ENCODE measurements around the gene RPL36A. TPM values are rescaled to one million over a fixed set of nuclear protein-coding genes. Genes with fewer than 3 reads are reported as not detected.

The RPL36A gene
- total RNA-seq, 4 donors from 2014 or later, result 739 to 914 (median 804) TPM

DNA sequence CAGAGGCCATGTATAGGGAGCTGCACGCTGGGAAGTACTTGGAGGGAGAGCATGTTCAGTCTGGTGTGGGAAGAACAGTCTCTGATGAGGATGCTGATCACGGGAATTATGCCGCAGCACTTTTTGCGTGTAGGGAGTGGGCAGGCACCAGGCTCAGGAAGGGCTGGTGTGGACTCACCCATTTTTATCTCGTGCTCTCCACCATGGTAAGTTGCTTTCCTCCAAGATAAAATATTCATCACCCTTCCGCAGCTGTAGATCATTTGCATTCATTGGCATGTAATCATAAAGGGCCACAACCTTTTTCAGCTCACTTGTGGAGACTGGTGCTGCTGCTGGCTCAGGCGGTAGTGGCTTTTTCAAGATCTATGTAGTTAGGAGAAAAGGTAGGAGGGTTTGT, 30.4 kb upstream of the RPL36A start:
- no peak for ATAC-seq (ENCODE audit: low FRiP score)
- TF ChIP-seq, protein P1, sequence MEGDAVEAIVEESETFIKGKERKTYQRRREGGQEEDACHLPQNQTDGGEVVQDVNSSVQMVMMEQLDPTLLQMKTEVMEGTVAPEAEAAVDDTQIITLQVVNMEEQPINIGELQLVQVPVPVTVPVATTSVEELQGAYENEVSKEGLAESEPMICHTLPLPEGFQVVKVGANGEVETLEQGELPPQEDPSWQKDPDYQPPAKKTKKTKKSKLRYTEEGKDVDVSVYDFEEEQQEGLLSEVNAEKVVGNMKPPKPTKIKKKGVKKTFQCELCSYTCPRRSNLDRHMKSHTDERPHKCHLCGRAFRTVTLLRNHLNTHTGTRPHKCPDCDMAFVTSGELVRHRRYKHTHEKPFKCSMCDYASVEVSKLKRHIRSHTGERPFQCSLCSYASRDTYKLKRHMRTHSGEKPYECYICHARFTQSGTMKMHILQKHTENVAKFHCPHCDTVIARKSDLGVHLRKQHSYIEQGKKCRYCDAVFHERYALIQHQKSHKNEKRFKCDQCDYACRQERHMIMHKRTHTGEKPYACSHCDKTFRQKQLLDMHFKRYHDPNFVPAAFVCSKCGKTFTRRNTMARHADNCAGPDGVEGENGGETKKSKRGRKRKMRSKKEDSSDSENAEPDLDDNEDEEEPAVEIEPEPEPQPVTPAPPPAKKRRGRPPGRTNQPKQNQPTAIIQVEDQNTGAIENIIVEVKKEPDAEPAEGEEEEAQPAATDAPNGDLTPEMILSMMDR (IDR thresholded peaks at IDR 0.05), result no peak

DNA sequence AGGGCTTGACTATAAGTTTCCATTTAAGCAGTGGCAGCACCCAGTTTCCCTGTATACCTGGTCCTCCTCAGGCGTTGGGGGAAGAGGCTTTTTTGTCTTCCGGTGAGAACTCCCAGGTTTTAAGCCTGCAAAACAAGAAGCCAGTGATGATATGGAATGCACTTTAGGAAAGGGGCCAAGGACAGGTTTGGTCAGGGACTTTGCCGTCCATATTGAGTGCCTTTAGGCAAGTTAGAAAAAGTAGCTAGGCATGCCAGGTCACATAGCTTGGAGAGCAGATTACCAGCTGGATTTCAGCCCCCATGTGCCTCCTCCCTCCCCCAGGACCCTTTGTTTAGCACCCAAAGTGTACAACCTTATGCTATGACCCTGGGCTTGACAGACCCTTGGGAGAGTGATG, 28.7 kb upstream of the RPL36A start:
- DNase-seq (ENCODE audit: low spot score) (no peak), ATAC-seq (ENCODE audit: low FRiP score) (no peak)
- TF ChIP-seq, protein P1 (IDR thresholded peaks at IDR 0.05), result no peak

More for the DNA sequence above, 30.4 kb upstream of the RPL36A start:
- no peak for DNase-seq (ENCODE audit: low spot score)

DNA sequence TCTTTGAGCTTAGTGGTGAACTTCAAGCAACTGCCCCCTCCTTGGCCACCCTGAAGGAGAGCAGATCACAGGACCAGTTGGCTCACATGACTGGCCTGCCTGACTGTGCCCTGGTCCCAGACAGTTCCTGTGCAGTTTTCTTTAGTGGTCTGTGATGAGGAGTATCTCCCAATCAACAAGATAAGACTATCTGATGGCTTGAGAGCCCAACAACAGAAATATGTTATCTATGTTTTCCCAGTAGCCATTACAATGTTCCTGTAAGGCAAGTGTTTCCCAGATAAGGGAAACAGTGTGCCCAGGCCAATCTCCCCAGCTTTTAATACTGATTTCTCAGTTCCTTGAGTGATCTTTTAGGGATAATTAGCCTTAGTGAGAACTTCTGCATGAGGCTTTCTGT, 28.1 kb upstream of the RPL36A start:
- DNase-seq (ENCODE audit: low spot score) (no peak), ATAC-seq (ENCODE audit: low FRiP score) (no peak)
- TF ChIP-seq, protein P1 (IDR thresholded peaks at IDR 0.05), result no peak

DNA sequence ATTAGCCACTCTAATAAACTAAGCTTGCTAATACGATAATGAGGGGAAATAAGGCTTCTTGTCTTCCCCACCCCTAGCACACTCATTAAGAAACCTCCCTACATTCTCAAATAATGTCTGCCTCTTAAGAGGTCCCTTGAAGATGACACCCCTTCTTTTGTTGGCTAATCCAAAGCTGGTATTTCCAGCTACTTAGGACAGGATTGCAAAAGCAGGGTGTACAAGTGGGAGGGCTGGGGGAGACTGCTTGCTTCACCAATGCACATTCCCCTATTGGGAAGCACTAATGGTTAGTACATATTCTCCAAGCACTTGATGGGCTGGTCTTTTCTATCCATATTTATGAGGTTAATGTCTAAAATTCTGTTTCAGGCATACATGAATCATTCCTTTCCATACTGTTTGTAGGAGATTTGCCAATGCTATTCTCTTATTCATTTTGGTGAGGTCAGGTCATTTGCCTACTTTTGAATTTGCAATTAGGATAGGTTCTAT, 25.5 kb upstream of the RPL36A start:
- TF ChIP-seq, protein P1 (IDR thresholded peaks at IDR 0.05), result no peak
- no peak for ATAC-seq (ENCODE audit: low FRiP score)

DNA sequence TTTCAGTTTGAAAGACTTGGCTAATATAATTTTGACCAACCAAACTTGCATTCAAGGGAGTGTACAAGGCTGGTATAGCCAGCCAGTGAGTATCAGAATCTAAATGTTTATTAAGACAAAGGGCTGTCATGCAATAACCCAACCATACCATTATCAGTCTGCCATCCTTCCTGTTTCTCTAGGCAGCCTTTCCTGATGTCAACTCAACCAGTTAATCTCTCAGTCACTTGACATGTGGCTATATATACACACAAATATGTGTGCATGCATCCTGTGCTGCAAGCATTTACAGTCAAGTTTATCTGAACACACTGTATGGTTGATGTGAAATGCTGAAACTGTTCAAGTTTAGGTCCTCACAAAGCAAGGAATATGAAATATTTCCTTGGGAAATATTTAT, 22.0 kb upstream of the RPL36A start:
- ATAC-seq (ENCODE audit: low FRiP score) (no peak), DNase-seq (ENCODE audit: low spot score) (no peak)
- TF ChIP-seq, protein P1 (IDR thresholded peaks at IDR 0.05), result no peak

More for the DNA sequence above, 25.5 kb upstream of the RPL36A start:
- no peak for DNase-seq (ENCODE audit: low spot score)

DNA sequence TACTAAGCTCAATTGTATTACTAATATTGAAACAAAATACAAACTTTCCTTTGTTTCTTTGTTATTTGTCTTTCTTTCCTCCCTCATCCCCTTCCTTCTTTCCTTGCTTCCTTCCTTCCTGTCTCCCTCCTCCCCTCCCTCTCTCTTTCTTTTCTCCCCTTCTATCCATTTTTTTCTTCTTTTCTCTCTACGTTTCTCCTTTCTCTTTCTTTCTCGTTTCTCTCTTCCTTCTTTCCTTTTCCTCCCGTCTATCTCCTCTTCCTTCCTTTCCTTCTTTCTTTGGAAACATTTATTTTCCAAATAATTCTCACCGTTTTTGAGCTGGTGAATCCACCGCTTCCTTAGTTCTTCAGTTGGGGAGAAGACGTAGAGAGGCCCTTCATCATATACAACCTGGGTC, 21.1 kb upstream of the RPL36A start:
- TF ChIP-seq, protein P1 (IDR thresholded peaks at IDR 0.05), result no peak
- DNase-seq (ENCODE audit: low spot score), result no peak
- no peak for ATAC-seq (ENCODE audit: low FRiP score)

DNA sequence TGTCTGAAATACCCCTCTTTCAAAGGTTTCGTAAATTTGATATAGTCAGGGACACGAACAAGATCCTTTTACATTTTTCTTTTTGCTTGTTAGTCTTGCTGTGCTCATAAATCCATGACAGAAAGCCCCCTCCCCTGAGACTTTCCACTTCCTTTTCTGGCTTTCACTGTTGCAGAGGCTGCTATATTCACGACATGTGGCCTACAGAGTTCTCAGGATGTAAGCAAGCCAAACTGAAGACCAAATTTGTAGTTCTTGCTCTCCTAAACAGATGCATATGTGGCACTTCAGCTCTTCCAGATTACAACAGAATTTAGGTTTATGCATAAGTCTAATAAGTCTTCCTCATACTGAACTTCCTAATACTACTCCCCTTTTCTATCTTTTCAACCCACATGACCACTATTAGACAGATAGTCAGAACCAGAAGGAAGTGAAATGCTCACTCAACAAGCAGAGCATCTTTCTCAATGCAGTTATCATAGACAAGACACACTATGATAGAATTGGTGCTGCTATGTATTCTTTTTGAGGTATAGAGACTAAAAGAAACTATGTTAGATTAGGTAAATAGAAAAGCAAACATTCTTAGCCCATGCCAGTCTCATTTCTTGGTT, 19.8 kb upstream of the RPL36A start:
- TF ChIP-seq, protein P1 (IDR thresholded peaks at IDR 0.05), result no peak
- no peak for DNase-seq (ENCODE audit: low spot score)
- ATAC-seq (ENCODE audit: low FRiP score), result no peak

All from omental fat pad (tissue), 4 donors.